HG03103 (cell line): ENCODE results near the gene WDR1.

ENCODE experiments used
- ATAC-seq: cut with Tn5 transposase; IDR thresholded peaks from one replicate; pipeline ENCODE4 v1.9.1; 2021; ENCODE audit warnings: low read depth; ENCODE audit not compliant: unreplicated experiment

The WDR1 gene

DNA sequence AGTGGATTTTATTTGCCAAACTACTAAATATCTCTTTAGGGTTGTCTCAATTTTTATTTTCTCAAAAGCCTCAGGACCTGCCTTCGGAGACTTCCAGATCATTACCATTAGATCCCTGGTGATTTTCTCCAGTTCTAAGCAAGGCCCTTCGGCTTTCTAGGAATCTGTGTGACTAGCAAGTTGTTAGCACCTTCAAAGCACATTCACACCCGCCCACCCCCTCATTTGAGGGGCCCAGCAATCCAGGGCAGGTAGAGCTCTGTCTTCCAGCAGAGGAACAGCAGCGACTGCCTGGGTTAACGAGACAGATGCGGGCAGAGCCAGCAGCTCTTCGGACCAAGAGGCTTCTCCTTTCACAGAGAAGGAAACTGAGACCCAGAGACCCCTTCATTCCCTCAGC, 2.0 kb downstream of the WDR1 start:
- no peak for ATAC-seq

- ATAC-seq, result no peak
Observed at GRCh38 chr4:10114147-10114546, 2.5 kb downstream of the WDR1 start.

DNA sequence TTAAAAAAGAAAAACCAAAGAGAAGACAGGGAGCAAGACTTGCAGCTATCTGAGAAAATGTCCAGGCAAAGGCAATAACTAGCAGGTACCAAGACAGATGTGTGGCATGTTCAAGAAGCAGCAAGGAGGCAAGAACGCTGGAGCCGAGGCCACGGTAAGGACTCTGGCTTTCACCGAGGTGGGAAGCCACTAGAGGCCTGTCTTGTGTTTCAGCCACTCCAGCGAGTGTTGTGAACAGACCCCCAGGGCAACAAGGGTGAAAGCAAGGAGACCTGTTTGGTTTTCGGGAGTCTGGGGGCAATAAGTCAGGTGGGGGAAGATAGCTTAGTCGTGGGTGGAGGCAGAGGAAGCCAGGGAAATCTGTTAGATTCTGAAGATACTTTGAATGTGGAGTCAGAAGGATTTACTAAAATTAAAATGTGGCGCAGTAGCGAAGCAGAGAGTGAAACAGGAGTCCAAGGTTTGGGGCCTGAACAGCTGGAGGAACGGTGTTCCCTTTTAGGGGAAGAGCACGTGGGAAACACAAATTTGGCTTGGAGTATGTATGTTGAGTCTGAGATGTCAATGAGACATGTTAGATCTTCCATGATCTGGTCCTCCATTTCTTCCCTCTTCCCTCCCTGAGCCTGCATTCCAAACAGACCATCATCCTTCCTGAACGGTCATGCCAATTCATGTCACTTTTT, 3.1 kb downstream of the WDR1 start:
- no peak for ATAC-seq

GRCh38 chr4:10112658-10113284, 3.8 kb downstream of the WDR1 start:
- ATAC-seq, result no peak

- no peak for ATAC-seq
Observed at GRCh38 chr4:10111067-10111801, 5.4 kb downstream of the WDR1 start.

DNA sequence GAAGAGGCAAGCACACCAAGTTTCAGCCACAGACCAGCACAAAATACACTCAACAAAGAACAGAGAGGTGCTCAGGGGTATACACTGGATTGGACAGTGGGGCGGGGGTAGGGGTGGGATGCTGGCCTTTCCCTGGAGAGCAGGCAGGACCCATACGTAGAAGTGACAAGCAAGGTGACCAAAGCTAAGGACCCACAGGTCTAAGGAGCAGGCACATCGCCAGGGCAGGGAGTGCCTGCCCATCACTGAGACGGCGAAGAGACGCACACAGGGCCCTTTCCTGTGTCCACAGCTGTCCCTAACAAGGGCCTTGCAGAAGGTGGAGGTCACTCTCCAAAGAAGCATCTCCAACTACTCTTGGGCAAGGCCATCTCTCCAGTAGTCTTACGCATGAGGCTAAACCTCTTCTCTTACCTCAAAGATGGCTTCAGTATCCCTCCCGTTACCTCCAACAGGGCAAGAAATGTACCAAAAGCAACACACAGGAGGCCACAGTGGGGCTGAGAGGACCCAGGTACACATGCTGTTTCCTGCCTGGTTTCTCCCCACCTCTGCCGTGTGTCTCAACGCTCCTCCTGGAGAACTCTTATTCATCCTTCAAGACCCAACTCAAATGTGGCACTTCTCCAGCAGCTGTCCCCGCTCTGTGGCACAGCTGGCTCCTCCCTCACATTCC, 6.5 kb downstream of the WDR1 start:
- ATAC-seq, result no peak

GRCh38 chr4:10108818-10109783, 7.5 kb downstream of the WDR1 start:
- ATAC-seq, result no peak

DNA sequence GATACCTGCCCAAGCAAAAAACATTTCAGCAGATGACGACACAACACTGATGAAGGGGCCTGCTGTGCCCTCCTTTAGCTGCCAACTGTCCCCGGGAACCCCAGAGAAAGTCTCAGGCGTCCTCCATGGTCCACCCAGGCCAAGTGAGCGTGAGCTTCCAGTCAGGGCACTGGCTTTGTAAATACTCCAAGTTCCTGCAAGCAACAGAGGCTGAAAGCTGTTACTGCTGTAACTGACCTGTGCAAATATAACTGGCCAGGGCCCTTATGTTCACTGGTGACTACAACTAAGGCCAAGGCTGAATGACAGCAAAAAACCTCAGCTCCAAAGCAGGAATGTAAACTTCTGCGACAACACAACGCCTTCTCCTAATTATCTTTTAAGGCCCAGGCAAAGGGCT, 8.2 kb downstream of the WDR1 start:
- ATAC-seq, result no peak

DNA sequence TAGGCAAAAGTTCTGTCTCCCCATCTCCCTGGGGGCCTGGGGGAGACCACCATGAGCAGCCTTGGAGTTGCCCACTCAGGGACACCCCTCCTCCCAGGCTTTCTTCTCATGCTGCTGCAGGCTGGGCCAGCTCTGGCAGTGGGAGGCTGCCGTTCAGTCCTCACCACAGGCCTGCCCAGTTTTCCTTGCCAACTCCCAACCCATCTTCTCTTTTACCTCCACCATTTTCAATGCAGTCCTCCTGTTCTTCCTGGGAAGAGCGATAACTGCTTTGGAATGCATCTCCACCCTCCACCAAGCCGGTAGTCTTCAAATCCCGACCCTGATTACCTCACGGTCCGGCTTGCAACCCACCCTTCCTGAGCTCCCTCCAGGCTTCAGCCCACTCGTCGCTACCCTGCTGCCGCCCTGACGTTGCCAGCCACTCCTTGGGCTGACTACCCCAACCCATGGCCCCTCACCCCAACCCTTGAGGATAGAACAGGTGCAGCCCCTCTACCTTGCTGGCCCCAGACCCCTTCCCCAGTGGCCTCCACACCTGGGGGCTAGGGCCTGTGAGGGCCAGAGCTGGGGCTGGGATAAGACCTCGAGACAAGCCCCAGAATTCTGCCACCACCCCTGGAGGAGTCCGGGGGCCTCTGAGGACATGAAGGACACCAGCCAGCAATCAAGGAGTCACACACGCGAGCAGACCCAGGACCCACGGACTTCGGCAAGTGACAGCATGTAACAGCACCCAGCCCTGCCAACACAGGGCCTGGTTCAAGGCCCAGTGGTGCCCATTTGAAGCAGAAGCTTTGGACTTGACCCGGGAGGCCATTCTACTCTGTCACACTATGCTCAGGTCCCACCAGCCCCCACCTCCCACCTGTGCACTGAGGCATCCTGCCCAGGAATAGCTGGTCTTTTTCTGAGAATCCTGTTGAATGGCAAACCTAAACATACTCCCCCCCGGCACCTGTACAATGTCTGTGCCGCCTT, 9.2 kb downstream of the WDR1 start:
- ATAC-seq, result no peak

- no peak for ATAC-seq
Observed at GRCh38 chr4:10106421-10107039, 10.1 kb downstream of the WDR1 start.

DNA sequence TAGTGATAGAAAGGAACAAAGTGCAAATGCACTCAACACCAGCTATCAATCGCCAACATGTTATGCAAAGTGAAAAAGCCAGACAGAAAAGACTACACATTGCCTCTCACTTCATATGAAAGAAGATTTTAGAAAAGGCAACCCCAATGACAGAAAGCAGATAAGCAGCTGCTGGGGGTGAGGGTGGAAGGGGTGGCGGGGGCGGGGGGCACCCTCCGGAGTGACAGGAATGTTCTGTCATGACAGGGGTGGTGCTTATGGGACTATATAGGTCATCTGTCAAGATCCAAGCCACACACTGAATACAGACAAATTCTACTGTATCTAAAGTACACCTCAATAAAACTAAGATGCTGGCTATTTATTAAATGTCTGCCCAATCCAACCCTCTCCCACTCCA, 10.7 kb downstream of the WDR1 start:
- ATAC-seq, result no peak

DNA sequence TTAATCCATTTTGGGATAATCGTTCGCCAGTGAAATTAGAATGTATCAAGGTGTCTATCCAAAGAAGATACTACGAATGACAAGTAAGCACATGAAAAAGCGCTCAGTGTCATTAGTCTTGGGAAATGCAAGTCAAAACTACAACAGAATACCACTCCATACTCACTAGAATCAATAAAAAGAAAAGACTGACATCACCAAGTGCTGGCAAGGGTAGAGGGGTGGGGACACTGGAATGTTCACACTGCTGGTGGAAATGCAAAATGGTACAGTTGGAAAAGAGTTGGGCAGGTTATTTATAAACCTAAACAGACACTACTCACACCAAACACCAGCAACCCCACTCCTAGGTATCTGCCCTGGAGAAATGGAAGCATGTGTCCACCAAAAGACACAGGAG, 11.2 kb downstream of the WDR1 start:
- no peak for ATAC-seq

DNA sequence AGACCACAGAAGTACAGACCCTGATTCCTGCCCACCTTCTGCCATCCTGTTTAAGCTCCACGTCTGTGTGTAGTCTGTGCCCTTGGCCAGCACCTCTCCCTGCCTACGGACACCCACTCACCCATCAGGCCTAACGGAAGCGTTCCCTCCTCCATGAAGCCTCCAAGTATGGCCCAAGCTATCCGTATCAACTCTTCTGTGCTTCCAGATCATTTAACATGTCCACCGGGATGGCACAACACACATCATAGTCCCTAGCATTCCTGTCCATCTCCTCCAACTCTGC, 11.7 kb downstream of the WDR1 start:
- no peak for ATAC-seq

DNA sequence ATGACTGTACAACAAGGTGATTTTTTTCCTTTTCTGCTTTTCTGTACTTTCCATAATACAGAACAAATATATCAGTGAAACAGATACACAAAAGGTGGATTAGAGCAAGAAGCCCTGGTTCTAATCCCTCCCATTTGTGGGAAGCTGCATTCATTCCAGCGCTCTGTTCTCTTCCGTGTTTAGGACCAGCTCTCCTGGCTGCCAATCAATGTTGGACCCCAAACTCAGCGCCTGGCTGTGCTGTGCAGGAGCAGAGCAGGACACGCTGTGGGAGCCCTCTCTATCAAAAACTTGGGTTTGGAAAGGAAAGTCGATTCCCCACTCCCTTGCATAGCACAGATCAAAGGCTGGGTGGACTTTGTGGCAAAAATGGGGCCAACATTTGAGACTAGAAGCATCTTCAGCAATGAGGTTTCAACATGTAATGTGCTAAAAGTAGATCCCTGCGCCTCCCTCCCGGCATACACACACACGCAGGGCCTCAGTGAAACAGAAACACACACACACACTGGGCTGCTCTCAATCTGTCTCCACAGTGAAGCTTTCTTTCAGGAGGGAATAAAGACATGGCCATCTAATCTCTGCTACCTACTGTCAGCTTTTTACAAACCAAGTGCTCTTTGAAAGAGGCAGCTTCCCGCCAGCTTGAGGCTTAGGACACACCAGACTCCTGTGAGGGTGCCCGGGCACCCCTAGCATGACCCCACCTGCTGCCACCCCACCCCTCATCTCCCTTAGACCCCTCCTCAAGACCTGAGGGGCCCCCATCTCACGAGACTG, 12.2 kb downstream of the WDR1 start:
- no peak for ATAC-seq

GRCh38 chr4:10102474-10103332, 13.9 kb downstream of the WDR1 start:
- ATAC-seq, result no peak

- ATAC-seq, result no peak
Observed at GRCh38 chr4:10101671-10102473, 14.7 kb downstream of the WDR1 start.
